Panc1 (cell line): ENCODE measurements around the gene INAFM2.

Source experiments
- CTCF ChIP-seq: fragments of 450-650 bp; IDR thresholded peaks from 2 replicates; pipeline ENCODE4 v1.5.1; 2017; ENCODE audit warnings: mild to moderate bottlenecking
- POLR2AphosphoS5 ChIP-seq: IDR thresholded peaks from 2 replicates; pipeline ENCODE4 v1.6.1; 2012; ENCODE audit warnings: mild to moderate bottlenecking, low read depth, low read length, moderate library complexity
- REST ChIP-seq, 2 experiments: IDR thresholded peaks; 2 replicates each; pipeline ENCODE4 v1.6.1; 2011 to 2012; ENCODE audit warnings: low read depth in 2 of 2, control low read depth in 1 of 2, low read length in 1 of 2, mild to moderate bottlenecking in 1 of 2, moderate library complexity in 1 of 2; ENCODE audit not compliant: insufficient read depth in 1 of 2
- SIN3A ChIP-seq: IDR thresholded peaks from 2 replicates; pipeline ENCODE4 v1.6.1; 2012; ENCODE audit warnings: low read depth, mild to moderate bottlenecking, low read length, moderate library complexity, borderline replicate concordance; ENCODE audit not compliant: insufficient read depth
- TCF7L2 ChIP-seq: IDR thresholded peaks from 2 replicates; pipeline ENCODE4 v1.6.1; 2011; ENCODE audit warnings: mild to moderate bottlenecking, low read depth, low read length, inconsistent platforms

DNA sequence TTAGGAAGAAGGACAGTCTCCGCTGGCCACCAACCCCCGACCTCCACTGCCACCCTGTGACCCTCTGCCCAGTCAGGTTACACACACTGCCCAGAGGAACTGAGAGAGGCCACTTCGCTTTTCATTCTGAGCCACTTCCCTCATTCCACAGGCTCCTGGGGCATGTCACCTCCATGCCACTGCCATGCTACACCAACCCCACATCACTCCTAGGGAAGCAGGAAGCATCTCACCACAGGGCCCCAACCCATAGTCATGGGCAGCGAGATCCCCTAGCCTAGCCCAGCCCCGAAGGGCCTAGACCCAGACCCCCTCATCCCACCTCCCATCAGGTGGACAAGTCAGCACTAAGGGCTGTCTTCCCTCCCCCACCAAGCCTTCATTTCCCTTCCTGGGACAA, 17.1 kb upstream of the INAFM2 start:
- TF ChIP-seq CTCF (no peak), POLR2AphosphoS5 (no peak), REST (IDR thresholded peaks at IDR 0.05; ENCODE audit: insufficient read depth in 1 of 2, low read depth in 2 of 2, low read length in 1 of 2) (no peak), TCF7L2 (no peak), SIN3A (no peak)
